Heart right ventricle (tissue), 16 donors: ENCODE measurements around the gene CDC42EP3. TPM values are rescaled to one million over a fixed set of nuclear protein-coding genes. Genes with fewer than 3 reads are reported as not detected.

Experiments used
- ATAC-seq, 8 donors: fragments of 200-7000 bp; cut with Tn5 transposase; one replicate each; pipeline ENCODE4 v1.9.1; 2020; ENCODE audit warnings: mild to moderate bottlenecking in 8 of 8, moderate library complexity in 8 of 8, moderate number of reproducible peaks in 1 of 8
- DNase-seq, 2 donors: peaks; one replicate each; pipeline ENCODE4 v3.0.0-alpha.2; 2020
- H3K27ac ChIP-seq, 10 donors: fragments of 200-600 bp; sonication (generic) in 2 of 10; one replicate each; pipeline versions ENCODE4 v1.5.0 to v1.8.0; 2020 to 2022; ENCODE audit warnings: mild to moderate bottlenecking in 3 of 10
- H3K27me3 ChIP-seq, 7 donors: fragments of 200-600 bp; one replicate each; pipeline ENCODE4 v1.8.0; 2021 to 2022; ENCODE audit warnings: mild to moderate bottlenecking in 2 of 7
- H3K36me3 ChIP-seq, 9 donors: fragments of 200-600 bp; sonication (generic) in 1 of 9; one replicate each; pipeline versions ENCODE4 v1.5.0 to v1.8.0; 2020 to 2022; ENCODE audit warnings: mild to moderate bottlenecking in 2 of 9
- H3K4me1 ChIP-seq, 9 donors: fragments of 200-600 bp; sonication (generic) in 1 of 9; one replicate each; pipeline versions ENCODE4 v1.5.0 to v1.8.0; 2020 to 2022; ENCODE audit warnings: mild to moderate bottlenecking in 4 of 9
- H3K4me3 ChIP-seq, 10 donors: fragments of 200-600 bp; sonication (generic) in 2 of 10; one replicate each; pipeline versions ENCODE4 v1.5.0 to v1.8.0; 2020 to 2022; ENCODE audit warnings: mild to moderate bottlenecking in 7 of 10, moderate library complexity in 2 of 10
- H3K9me3 ChIP-seq, 11 donors: fragments of 200-600 bp in 10 of 11; sonication (generic) in 2 of 11; one replicate each; pipeline versions ENCODE4 v1.5.0 to v1.8.0; 2013 to 2022; ENCODE audit warnings: mild to moderate bottlenecking in 2 of 11, control low read depth in 1 of 11, moderate library complexity in 1 of 11
- WGBS, 2 donors: extraction: QIAGEN DNeasy Blood & Tissue Kit; methylation state at CpG; one replicate each; pipeline ENCODE4 v1.1.7; 2013; ENCODE audit warnings: inconsistent platforms in 1 of 2; 5-methylcytosine and 5-hydroxymethylcytosine counted together
- intact Hi-C, 10 donors: fragments of 100-400 bp; cut with DNase I; formaldehyde crosslinking; loops; one replicate each; pipeline versions ENCODE4 v1.11.1 to v1.14.2; 2022
- polyA plus RNA-seq, 2 donors: library from polyadenylated mRNA; stranded (reverse); fragments of 200-250 nt; gene quantifications; one replicate each; pipeline ENCODE4 v1.2.3, GENCODE V29; 2013
- total RNA-seq, 10 donors: library from RNA; stranded (reverse); fragmentation: NEBNext Ultra II Directional in 3 of 10; extraction: Animal tissue kit (Norgen Biotek cat#: 25700) in 3 of 10; gene quantifications; one replicate each; pipeline versions ENCODE4 v1.2.1 to v1.2.4, GENCODE V29; 2021 to 2023
- TF ChIP-seq, protein P1 (sequence below), 9 donors: fragments of 200-600 bp; sonication (generic) in 2 of 9; IDR thresholded peaks; one replicate each; pipeline versions ENCODE4 v1.5.0 to v1.8.0; 2021 to 2022; ENCODE audit warnings: antibody characterized with exemption in 9 of 9, mild to moderate bottlenecking in 5 of 9, moderate library complexity in 1 of 9
- donor health status: Arrhythmogenic right ventricular cardiomyopathy.
- donor health status: ischemic (EF 13 %, LVEDD 7.1; RV severe dilation, severe dysfunction).
- donor health status: healthy with polysubstance abuse.
- donor health status: DM: no; HTN: yes; CAD: no.
- donor health status: DM: no; HTN: no; CAD: no.
- donor health status: ischemic (EF 25% LVEDD 6.9; RV normal size, moderate dysfunction).
- donor health status: ischemic (EF 25% LVEDD 5.7; RV mildly dilated, moderate dysfunction).
- donor health status: healthy.
- donor health status: DM: yes; HTN: yes; CAD: no.
- donor health status: Ischemic cardiomyopathy.
- donor health status: ischemic (EF 35%, LVEDD 5.7; RV mildly dilated, moderate dysfunction).
- donor health status: nonischemic (EF 11% LVEDD 7.7; RV severe dilation, severe dysfunction).
- donor health status: DM: yes; HTN: yes; CAD: no.
- donor health status: PGD.
- donor health status: ischemic (EF 29% LVEDD 5.4; RV normal size, mild dysfunction).
- donor health status: nonischemic (EF 23%, LVEDD 6.1; RV moderate dilation, normal function).

The CDC42EP3 gene
- total and polyA plus RNA-seq, 12 donors = 28.4 to 188 (median 120) TPM

DNA sequence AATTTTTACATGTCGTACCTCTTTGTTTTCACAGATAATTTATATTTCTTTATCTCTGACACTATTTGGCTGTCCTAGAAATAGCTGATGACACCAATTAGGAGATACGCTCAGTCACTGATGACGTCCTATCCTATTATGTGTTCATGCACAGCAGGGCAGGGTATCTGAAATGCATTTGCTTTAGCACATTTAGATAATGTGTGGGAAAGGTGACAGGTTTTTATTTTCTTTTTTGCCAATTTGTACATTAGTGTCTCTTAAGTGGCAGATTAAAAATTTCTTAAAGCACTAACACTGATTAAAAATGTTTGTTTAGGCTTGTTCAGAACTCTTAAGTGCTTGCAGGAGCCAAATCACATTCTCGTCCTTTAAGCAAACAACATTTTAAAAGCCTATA, 39.7 kb downstream of the CDC42EP3 start:
- Histone ChIP-seq H3K9me3 (no peaks in the 10 kb centered on the region), H3K27me3 (no peaks in the 10 kb centered on the region), H3K27ac (peak overlapping the region in 1 of 10 donors; percentile 16), H3K36me3 (no peaks in the 10 kb centered on the region), H3K4me3 (no peak overlapping the region), H3K4me1 (peaks cover 0 to 48% (median 3%) of the 10 kb centered on the region in 9 donors)
- ATAC-seq = peak in 3 of 8 donors; percentile 55 to 80 (median 61)
- intact Hi-C loops = no loop called here
- WGBS, 2 donors = 62 to 68% methylated on average over 4 of the region's 4 CpGs
- TF ChIP-seq, protein P1, sequence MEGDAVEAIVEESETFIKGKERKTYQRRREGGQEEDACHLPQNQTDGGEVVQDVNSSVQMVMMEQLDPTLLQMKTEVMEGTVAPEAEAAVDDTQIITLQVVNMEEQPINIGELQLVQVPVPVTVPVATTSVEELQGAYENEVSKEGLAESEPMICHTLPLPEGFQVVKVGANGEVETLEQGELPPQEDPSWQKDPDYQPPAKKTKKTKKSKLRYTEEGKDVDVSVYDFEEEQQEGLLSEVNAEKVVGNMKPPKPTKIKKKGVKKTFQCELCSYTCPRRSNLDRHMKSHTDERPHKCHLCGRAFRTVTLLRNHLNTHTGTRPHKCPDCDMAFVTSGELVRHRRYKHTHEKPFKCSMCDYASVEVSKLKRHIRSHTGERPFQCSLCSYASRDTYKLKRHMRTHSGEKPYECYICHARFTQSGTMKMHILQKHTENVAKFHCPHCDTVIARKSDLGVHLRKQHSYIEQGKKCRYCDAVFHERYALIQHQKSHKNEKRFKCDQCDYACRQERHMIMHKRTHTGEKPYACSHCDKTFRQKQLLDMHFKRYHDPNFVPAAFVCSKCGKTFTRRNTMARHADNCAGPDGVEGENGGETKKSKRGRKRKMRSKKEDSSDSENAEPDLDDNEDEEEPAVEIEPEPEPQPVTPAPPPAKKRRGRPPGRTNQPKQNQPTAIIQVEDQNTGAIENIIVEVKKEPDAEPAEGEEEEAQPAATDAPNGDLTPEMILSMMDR (IDR thresholded peaks at IDR 0.05) = no peak
- DNase-seq = no peak

DNA sequence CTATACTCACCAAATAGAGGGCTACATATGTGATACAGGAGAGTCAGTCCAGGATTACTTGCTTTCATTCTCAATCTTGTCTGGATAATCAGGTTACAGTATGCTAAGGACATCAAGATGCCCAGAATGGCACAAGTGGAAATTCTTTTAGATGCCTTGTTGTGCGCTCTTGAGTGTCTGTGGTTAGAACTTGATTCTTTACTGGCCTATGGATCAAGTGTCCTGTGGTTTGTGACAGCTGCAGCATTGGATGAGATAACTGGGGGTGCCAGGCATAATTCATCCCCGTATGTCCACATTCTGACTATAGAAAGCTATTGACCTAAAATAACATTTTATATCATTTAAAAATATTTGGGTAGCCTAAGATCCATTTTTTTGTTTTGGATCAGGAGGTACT, 40.1 kb downstream of the CDC42EP3 start:
- intact Hi-C loops = no loop called here
- TF ChIP-seq, protein P1 (IDR thresholded peaks at IDR 0.05) = no peak
- peak overlapping the region in 1 of 10 donors; percentile 16 for H3K27ac ChIP-seq
- no peaks in the 10 kb centered on the region for H3K36me3 ChIP-seq
- H3K4me3 ChIP-seq = no peak overlapping the region
- H3K9me3 ChIP-seq = no peaks in the 10 kb centered on the region
- DNase-seq = no peak
- no peaks in the 10 kb centered on the region for H3K27me3 ChIP-seq
- ATAC-seq = peak in 2 of 8 donors; percentile 16 to 24
- H3K4me1 ChIP-seq = peaks cover 0 to 48% (median 8%) of the 10 kb centered on the region in 9 donors
- 69 to 91% methylated on average over 2 of the region's 2 CpGs for WGBS, 2 donors

GRCh38 chr2:37630776-37631175, 40.7 kb downstream of the CDC42EP3 start:
- DNase-seq (no peak), ATAC-seq (no peak)
- TF ChIP-seq, protein P1 (IDR thresholded peaks at IDR 0.05) = no peak
- intact Hi-C loops = no loop called here
- 79 to 80% methylated on average over 4 of the region's 4 CpGs for WGBS, 2 donors
- H3K4me3 ChIP-seq = no peak overlapping the region
- no peaks in the 10 kb centered on the region for H3K9me3 ChIP-seq
- H3K27me3 ChIP-seq = no peaks in the 10 kb centered on the region
- H3K27ac ChIP-seq = peak overlapping the region in 1 of 10 donors; percentile 30
- H3K36me3 ChIP-seq = no peaks in the 10 kb centered on the region
- H3K4me1 ChIP-seq = peaks cover 0 to 47% (median 10%) of the 10 kb centered on the region in 9 donors

GRCh38 chr2:37630301-37630700, 41.1 kb downstream of the CDC42EP3 start:
- intact Hi-C loops = no loop called here
- 96 to 100% methylated on average over 1 of the region's 1 CpG for WGBS, 2 donors
- Histone ChIP-seq H3K27ac (peak overlapping the region in 1 of 10 donors; percentile 30), H3K4me3 (no peak overlapping the region), H3K27me3 (no peaks in the 10 kb centered on the region), H3K9me3 (no peaks in the 10 kb centered on the region), H3K4me1 (peaks cover 0 to 50% (median 15%) of the 10 kb centered on the region in 9 donors), H3K36me3 (no peaks in the 10 kb centered on the region)
- TF ChIP-seq, protein P1 (IDR thresholded peaks at IDR 0.05) = no peak
- no peak for DNase-seq
- no peak for ATAC-seq
